ENCODE measurements around the gene ASAP3. TPM values are rescaled to one million over a fixed set of nuclear protein-coding genes. Genes with fewer than 3 reads are reported as not detected.

ASAP3 gene
- total RNA-seq, 2 experiments from 2014 or later, result 0.81 to 1.2 TPM

- H3K9me3 Mint-ChIP-seq, result no peaks in the 10 kb centered on the region
- H3K36me3 ChIP-seq (ENCODE audit: insufficient read depth, low read length), result no peaks in the 10 kb centered on the region
- no peak for ATAC-seq (ENCODE audit: poor library complexity)
These were observed 45.4 kb upstream of the ASAP3 start for GRCh38 chr1:23529146-23530086.

GRCh38 chr1:23528250-23528978, 44.4 kb upstream of the ASAP3 start:
- Mint-ChIP-seq H3K4me1 (ENCODE audit: low read depth) (peaks cover 92% of the 10 kb centered on the region), H3K9me3 (no peaks in the 10 kb centered on the region), H3K27me3 (no peaks in the 10 kb centered on the region), H3K4me3 (peak overlapping the region; percentile 80), H3K27ac (peak overlapping the region; percentile 88), H3K36me3 (ENCODE audit: low read depth) (no peaks in the 10 kb centered on the region)
- Histone ChIP-seq H3K9me3 (ENCODE audit: control insufficient read depth in 1 of 2, insufficient read depth in 1 of 2, low read length in 2 of 2) (no peaks in the 10 kb centered on the region), H3K27me3 (ENCODE audit: control insufficient read depth in 1 of 2, insufficient read depth in 2 of 2, low read length in 2 of 2) (no peaks in the 10 kb centered on the region), H3K4me3 (ENCODE audit: low read length) (peak overlapping the region; percentile 44), H3K27ac (ENCODE audit: low read depth in 1 of 2, low read length in 2 of 2) (peak overlapping the region in 1 of 2 donors; percentile 58), H3K36me3 (ENCODE audit: insufficient read depth, low read length) (no peaks in the 10 kb centered on the region), H3K4me1 (ENCODE audit: insufficient read depth, low read length) (peaks cover 96% of the 10 kb centered on the region)
- no peak for TF ChIP-seq CTCF (IDR thresholded peaks at IDR 0.05)
- peak; percentile 68 for ATAC-seq (ENCODE audit: poor library complexity)
- peak; percentile 61 to 89 (median 80) for DNase-seq
- intact Hi-C loops (cut with DNase I, micrococcal nuclease), result loop anchor here in 1 of 2 experiments (2.0 kb wide), 1 partner anchor 42 kb away; no protein-coding TSS in a partner anchor
- ChIA-PET CTCF (interaction anchor here (0.7 to 5.4 kb wide), 12 partner anchors 12 to 163 kb away, joined by 3 to 63 read pairs (median 4); partner anchors contain the start of genes ASAP3 and RPL11), POLR2A (interaction anchor here (0.6 to 5.9 kb wide), 18 partner anchors 8 to 1902 kb away, joined by 3 to 38 read pairs (median 4); partner anchors contain the start of genes HNRNPR, ID3, MACO1 and RPL11)

More at GRCh38 chr1:23529146-23530086, 45.4 kb upstream of the ASAP3 start:
- Mint-ChIP-seq H3K36me3 (ENCODE audit: low read depth) (no peaks in the 10 kb centered on the region), H3K4me3 (peak overlapping the region; percentile 80), H3K27me3 (no peaks in the 10 kb centered on the region), H3K4me1 (ENCODE audit: low read depth) (peaks cover 88% of the 10 kb centered on the region), H3K27ac (peak overlapping the region; percentile 88)
- Histone ChIP-seq H3K27me3 (ENCODE audit: control insufficient read depth in 1 of 2, insufficient read depth in 2 of 2, low read length in 2 of 2) (no peaks in the 10 kb centered on the region), H3K4me3 (ENCODE audit: low read length) (peak overlapping the region; percentile 44), H3K27ac (ENCODE audit: low read depth in 1 of 2, low read length in 2 of 2) (peak overlapping the region in 1 of 2 donors; percentile 58), H3K4me1 (ENCODE audit: insufficient read depth, low read length) (peaks cover 94% of the 10 kb centered on the region), H3K9me3 (ENCODE audit: control insufficient read depth in 1 of 2, insufficient read depth in 1 of 2, low read length in 2 of 2) (no peaks in the 10 kb centered on the region)
- no peak for DNase-seq
- CTCF ChIA-PET, result interaction anchor here (1.3 to 5.4 kb wide), 5 partner anchors 11 to 108 kb away, joined by 3 to 63 read pairs (median 35); no protein-coding TSS in a partner anchor
- POLR2A ChIA-PET, result interaction anchor here (1.0 to 5.9 kb wide), 9 partner anchors 9 to 107 kb away, joined by 3 to 38 read pairs (median 5); no protein-coding TSS in a partner anchor
- intact Hi-C loops (cut with DNase I, micrococcal nuclease), result loop anchor here (2.0 to 10.0 kb wide), 4 partner anchors 43 to 165 kb away; partner anchors contain the start of genes ZNF436 (in 2 of the 2) and TCEA3 (in 1 of the 2)
- no peak for TF ChIP-seq CTCF (IDR thresholded peaks at IDR 0.05)

- ATAC-seq (ENCODE audit: poor library complexity), result peak; percentile 26
- TF ChIP-seq CTCF (IDR thresholded peaks at IDR 0.05), result no peak
- Histone ChIP-seq H3K27ac (ENCODE audit: low read depth in 1 of 2, low read length in 2 of 2) (peak overlapping the region in 1 of 2 donors; percentile 58), H3K9me3 (ENCODE audit: control insufficient read depth in 1 of 2, insufficient read depth in 1 of 2, low read length in 2 of 2) (no peaks in the 10 kb centered on the region), H3K4me1 (ENCODE audit: insufficient read depth, low read length) (peaks cover 91% of the 10 kb centered on the region), H3K4me3 (ENCODE audit: low read length) (peak overlapping the region; percentile 44), H3K36me3 (ENCODE audit: insufficient read depth, low read length) (no peaks in the 10 kb centered on the region), H3K27me3 (ENCODE audit: control insufficient read depth in 1 of 2, insufficient read depth in 2 of 2, low read length in 2 of 2) (no peaks in the 10 kb centered on the region)
- Mint-ChIP-seq H3K9me3 (no peaks in the 10 kb centered on the region), H3K4me3 (peak overlapping the region; percentile 80), H3K27ac (peak overlapping the region; percentile 88), H3K36me3 (ENCODE audit: low read depth) (no peaks in the 10 kb centered on the region), H3K4me1 (ENCODE audit: low read depth) (peaks cover 88% of the 10 kb centered on the region), H3K27me3 (no peaks in the 10 kb centered on the region)
- intact Hi-C loops (cut with DNase I, micrococcal nuclease), result loop anchor here in 1 of 2 experiments (2.0 kb wide), 1 partner anchor 41 kb away; no protein-coding TSS in a partner anchor
- ChIA-PET POLR2A (interaction anchor here (0.6 to 5.9 kb wide), 16 partner anchors 8 to 1903 kb away, joined by 3 to 38 read pairs (median 5); partner anchors contain the start of genes HNRNPR, ID3, MACO1 and RPL11), CTCF (interaction anchor here (0.7 to 5.4 kb wide), 11 partner anchors 12 to 163 kb away, joined by 3 to 63 read pairs (median 5); partner anchors contain the start of genes ASAP3 and RPL11)
- peak in 1 of 14 experiments; percentile 12 for DNase-seq
These were observed 43.9 kb upstream of the ASAP3 start for GRCh38 chr1:23527900-23528249.

All from CD4-positive, alpha-beta T cell (primary cell).